WTC11 (cell line): ENCODE data around the gene MFGE8.

Experiments
- CTCF ChIP-seq: fragments of 200-600 bp; IDR thresholded peaks from 2 replicates; pipeline ENCODE4 v1.8.0; 2022; ENCODE audit warnings: antibody characterized with exemption
- NFYB ChIP-seq: sonication (generic); formaldehyde crosslinking; conservative IDR thresholded peaks from 2 replicates; pipeline ENCODE4 v1.8.0; 2022; ENCODE audit warnings: low read depth, missing genetic modification reagents
- SMAD3 ChIP-seq: sonication (generic); formaldehyde crosslinking; IDR thresholded peaks from 2 replicates; pipeline ENCODE4 v1.8.0; 2022; ENCODE audit warnings: missing genetic modification reagents, mild to moderate bottlenecking, borderline replicate concordance
- SP1 ChIP-seq: sonication (generic); formaldehyde crosslinking; conservative IDR thresholded peaks from 2 replicates; pipeline ENCODE4 v1.8.1; 2022; ENCODE audit warnings: missing genetic modification reagents
- ZNF512 ChIP-seq: sonication (generic); formaldehyde crosslinking; IDR thresholded peaks from 2 replicates; pipeline ENCODE4 v1.8.1; 2022; ENCODE audit warnings: missing genetic modification reagents, borderline replicate concordance

GRCh38 chr15:88911766-88912118, 1.4 kb downstream of the MFGE8 start:
- TF ChIP-seq ZNF512 (CRISPR knock-in tag), result no peak
- no peak for TF ChIP-seq CTCF
- TF ChIP-seq SMAD3 (CRISPR knock-in tag), result no peak
- TF ChIP-seq SP1 (CRISPR knock-in tag), result no peak
- no peak for TF ChIP-seq NFYB
